Fibroblast of lung (primary cell): Measurements from ENCODE around the gene GATAD1. TPM values are rescaled to one million over a fixed set of nuclear protein-coding genes. Genes with fewer than 3 reads are reported as not detected.
"Not testable (repeated sequence)": the region's sequence is repeated elsewhere in the genome, so short reads cannot be mapped to it uniquely, and the experiment has no call there.

Experiments
- DNase-seq, 2 donors: peaks; one replicate each; pipeline versions ENCODE4 v3.0.0 to v3.0.0-alpha.2; 2010; ENCODE audit warnings: low read depth in 2 of 2
- H2AFZ ChIP-seq: 2 replicates; pipeline ENCODE4 v1.5.1; 2012; ENCODE audit warnings: low read length, control low read depth, inconsistent platforms
- H3K27ac ChIP-seq: 2 replicates; pipeline ENCODE4 v1.5.1; 2011; ENCODE audit warnings: low read length, control low read depth; ENCODE audit not compliant: insufficient read depth
- H3K27me3 ChIP-seq: 2 replicates; pipeline ENCODE4 v1.5.1; 2011; ENCODE audit warnings: mild to moderate bottlenecking, low read length; ENCODE audit not compliant: control insufficient read depth, insufficient read depth
- H3K36me3 ChIP-seq: 2 replicates; pipeline ENCODE4 v1.5.1; 2011; ENCODE audit warnings: low read length; ENCODE audit not compliant: control insufficient read depth, insufficient read depth
- H3K4me1 ChIP-seq: 2 replicates; pipeline ENCODE4 v1.5.1; 2011; ENCODE audit warnings: low read length; ENCODE audit not compliant: control insufficient read depth, insufficient read depth; ENCODE audit errors: extremely low read depth
- H3K4me2 ChIP-seq: 2 replicates; pipeline ENCODE4 v1.5.1; 2011; ENCODE audit warnings: low read length, control low read depth; ENCODE audit not compliant: insufficient read depth; ENCODE audit errors: extremely low read depth
- H3K4me3 ChIP-seq, 4 experiments: fragments of 200-600 bp in 1 of 4; sonication (generic) in 1 of 4; replicated peaks in 1 of 4; 2 replicates each; pipeline ENCODE4 v1.5.1; 2011 to 2016; ENCODE audit warnings: low read length in 4 of 4, low read depth in 3 of 4, mild to moderate bottlenecking in 3 of 4, control low read depth in 2 of 4, inconsistent platforms in 1 of 4, mixed read lengths in 1 of 4; ENCODE audit not compliant: insufficient read depth in 1 of 4; ENCODE audit errors: control extremely low read depth in 1 of 4
- H3K79me2 ChIP-seq: 2 replicates; pipeline ENCODE4 v1.5.1; 2012; ENCODE audit warnings: mild to moderate bottlenecking, low read length, inconsistent platforms; ENCODE audit not compliant: control insufficient read depth, insufficient read depth
- H3K9ac ChIP-seq: 2 replicates; pipeline ENCODE4 v1.5.1; 2011; ENCODE audit warnings: mild to moderate bottlenecking, low read length, control low read depth; ENCODE audit not compliant: insufficient read depth
- H3K9me3 ChIP-seq: 2 replicates; pipeline ENCODE4 v1.5.1; 2012; ENCODE audit warnings: low read depth, low read length; ENCODE audit not compliant: control insufficient read depth, insufficient read depth
- H4K20me1 ChIP-seq: 2 replicates; pipeline ENCODE4 v1.5.1; 2011; ENCODE audit warnings: low read length; ENCODE audit not compliant: control insufficient read depth, insufficient read depth; ENCODE audit errors: extremely low read depth
- EZH2 ChIP-seq: IDR thresholded peaks from 2 replicates; pipeline ENCODE4 v1.5.1; 2012; ENCODE audit warnings: low read length, control low read depth, mild to moderate bottlenecking; ENCODE audit errors: missing control alignments
- polyA plus RNA-seq, 2 donors: library from polyadenylated mRNA; depleted of rRNA in 1 of 2; stranded (reverse) in 1 of 2; unstranded in 1 of 2; fragments of >200 nt; gene quantifications; 2 replicates each; pipeline ENCODE4 v1.2.1, GENCODE V29; 2011 to 2012; ENCODE audit warnings: missing spikeins in 1 of 2
- total RNA-seq: library from RNA; depleted of rRNA; stranded (reverse); fragments of >200 nt; gene quantifications from 2 replicates; pipeline ENCODE4 v1.2.1, GENCODE V29; 2014
- TF ChIP-seq, protein P1 (sequence below), 2 donors: IDR thresholded peaks in 1 of 2; conservative IDR thresholded peaks in 1 of 2; 1 replicate in 1 of 2; 2 replicates in 1 of 2; pipeline ENCODE4 v1.5.1; 2011 to 2012; ENCODE audit warnings: low read length in 2 of 2, control low read depth in 1 of 2, inconsistent platforms in 1 of 2, low read depth in 1 of 2, mild to moderate bottlenecking in 1 of 2

GATAD1 gene
- total and polyA plus RNA-seq, 2 donors (not counting 1 experiment from before 2014, with no cell fraction given) = 32.1 to 32.4 TPM

DNA sequence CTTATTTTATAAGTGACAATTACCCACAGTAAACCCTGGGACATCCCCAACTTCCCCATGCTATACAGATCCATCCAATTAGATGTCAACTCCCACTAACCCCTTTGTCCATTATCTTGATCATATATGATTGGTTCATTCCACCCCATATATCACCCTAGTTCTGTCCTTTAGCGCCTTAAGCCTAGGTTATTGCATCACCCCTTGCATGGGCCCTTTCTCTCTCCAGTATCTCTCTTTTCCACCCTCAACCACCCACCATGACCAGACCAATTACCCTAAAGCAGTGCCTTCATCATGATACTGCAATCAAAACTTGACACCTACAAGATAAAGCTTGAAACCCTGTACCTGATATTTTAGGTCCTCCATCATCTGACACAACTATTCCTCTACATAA lies 37.9 kb upstream of the GATAD1 start:
- no peaks in the 10 kb centered on the region for H4K20me1 ChIP-seq
- H3K27me3 ChIP-seq = no peaks in the 10 kb centered on the region
- no peaks in the 10 kb centered on the region for H3K9me3 ChIP-seq

DNA sequence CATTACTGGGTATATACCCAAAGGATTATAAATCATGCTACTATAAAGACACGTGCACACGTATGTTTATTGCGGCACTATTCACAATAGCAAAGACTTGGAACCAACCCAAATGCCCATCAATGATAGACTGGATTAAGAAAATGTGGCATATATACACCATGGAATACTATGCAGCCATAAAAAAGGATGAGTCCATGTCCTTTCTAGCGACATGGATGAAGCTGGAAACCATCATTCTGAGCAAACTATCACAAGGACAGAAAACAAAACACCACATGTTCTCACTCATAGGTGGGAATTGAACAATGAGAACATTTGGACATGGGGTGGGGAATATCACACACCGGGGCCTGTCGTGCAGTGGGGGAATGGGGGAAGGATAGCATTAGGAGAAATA lies 37.1 kb upstream of the GATAD1 start:
- not testable (repeated sequence) for H3K4me1 ChIP-seq, H4K20me1 ChIP-seq, DNase-seq, H3K4me3 ChIP-seq, H3K9me3 ChIP-seq, H3K27me3 ChIP-seq, H3K9ac ChIP-seq, H2AFZ ChIP-seq, H3K79me2 ChIP-seq, H3K27ac ChIP-seq, H3K4me2 ChIP-seq, H3K36me3 ChIP-seq

More for the DNA sequence above, 37.9 kb upstream of the GATAD1 start:
- Histone ChIP-seq H3K9ac (no peak overlapping the region), H2AFZ (no peak overlapping the region), H3K4me2 (no peak overlapping the region), H3K36me3 (no peaks in the 10 kb centered on the region), H3K4me1 (no peaks in the 10 kb centered on the region), H3K79me2 (no peaks in the 10 kb centered on the region), H3K4me3 (no peak overlapping the region), H3K27ac (no peak overlapping the region)
- TF ChIP-seq, protein P1, sequence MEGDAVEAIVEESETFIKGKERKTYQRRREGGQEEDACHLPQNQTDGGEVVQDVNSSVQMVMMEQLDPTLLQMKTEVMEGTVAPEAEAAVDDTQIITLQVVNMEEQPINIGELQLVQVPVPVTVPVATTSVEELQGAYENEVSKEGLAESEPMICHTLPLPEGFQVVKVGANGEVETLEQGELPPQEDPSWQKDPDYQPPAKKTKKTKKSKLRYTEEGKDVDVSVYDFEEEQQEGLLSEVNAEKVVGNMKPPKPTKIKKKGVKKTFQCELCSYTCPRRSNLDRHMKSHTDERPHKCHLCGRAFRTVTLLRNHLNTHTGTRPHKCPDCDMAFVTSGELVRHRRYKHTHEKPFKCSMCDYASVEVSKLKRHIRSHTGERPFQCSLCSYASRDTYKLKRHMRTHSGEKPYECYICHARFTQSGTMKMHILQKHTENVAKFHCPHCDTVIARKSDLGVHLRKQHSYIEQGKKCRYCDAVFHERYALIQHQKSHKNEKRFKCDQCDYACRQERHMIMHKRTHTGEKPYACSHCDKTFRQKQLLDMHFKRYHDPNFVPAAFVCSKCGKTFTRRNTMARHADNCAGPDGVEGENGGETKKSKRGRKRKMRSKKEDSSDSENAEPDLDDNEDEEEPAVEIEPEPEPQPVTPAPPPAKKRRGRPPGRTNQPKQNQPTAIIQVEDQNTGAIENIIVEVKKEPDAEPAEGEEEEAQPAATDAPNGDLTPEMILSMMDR (conservative IDR thresholded peaks at IDR 0.05 in 1 of 2, IDR thresholded peaks at IDR 0.05 in 1 of 2; ENCODE audit: low read depth in 1 of 2, low read length in 2 of 2) = no peak
- TF ChIP-seq EZH2 = no peak
- no peak for DNase-seq

DNA sequence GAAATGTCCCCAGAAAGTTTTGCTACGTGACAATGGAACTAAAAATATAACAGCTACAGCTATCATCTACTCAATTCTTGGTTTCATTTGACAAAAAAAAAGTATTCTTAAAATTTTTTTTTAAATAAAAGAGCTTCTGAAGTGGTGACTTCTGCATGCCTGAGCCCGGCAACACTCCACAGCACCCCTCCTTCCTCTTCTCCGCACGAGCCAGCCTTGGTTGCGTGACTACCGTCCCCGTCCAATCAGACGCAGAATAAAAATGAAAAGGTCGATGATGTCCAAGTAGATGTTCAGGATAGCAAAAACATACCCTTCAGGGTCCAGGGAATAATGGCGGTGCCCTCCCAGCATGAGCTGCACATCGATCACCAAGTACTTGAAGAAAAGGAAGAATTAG lies 34.5 kb upstream of the GATAD1 start:
- Histone ChIP-seq H3K4me3 (no peak overlapping the region), H3K9ac (no peak overlapping the region), H3K27ac (no peak overlapping the region), H3K9me3 (no peaks in the 10 kb centered on the region), H3K4me2 (no peak overlapping the region), H3K36me3 (no peaks in the 10 kb centered on the region), H3K27me3 (no peaks in the 10 kb centered on the region), H2AFZ (no peak overlapping the region), H4K20me1 (no peaks in the 10 kb centered on the region), H3K79me2 (no peaks in the 10 kb centered on the region), H3K4me1 (no peaks in the 10 kb centered on the region)
- no peak for TF ChIP-seq EZH2
- TF ChIP-seq, protein P1 (conservative IDR thresholded peaks at IDR 0.05 in 1 of 2, IDR thresholded peaks at IDR 0.05 in 1 of 2; ENCODE audit: low read depth in 1 of 2, low read length in 2 of 2) = no peak
- DNase-seq = no peak
